ENCODE results near the gene ABTB2.

Gene ABTB2

DNA sequence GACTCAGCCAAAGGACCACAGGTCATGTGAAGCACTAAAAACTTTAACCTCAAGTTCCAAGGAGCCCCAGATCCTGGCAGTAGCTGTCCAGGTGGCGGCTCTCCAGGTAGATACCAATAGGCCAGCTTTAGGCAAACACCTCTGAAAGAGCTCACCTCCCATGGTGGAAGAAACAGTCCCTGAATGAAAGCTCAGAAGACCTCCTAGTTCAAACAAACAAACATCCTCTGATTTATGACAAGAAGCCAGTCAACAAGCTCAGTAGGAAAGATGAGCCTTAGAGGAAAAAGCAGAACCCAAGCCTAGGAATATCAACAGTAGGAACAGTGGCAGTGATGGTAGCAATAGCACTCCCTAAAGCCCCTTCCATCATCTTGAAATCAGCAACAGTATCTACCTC lies 17.2 kb downstream of the ABTB2 start:
- DNase-seq = no peak

- peak; percentile 1 for DNase-seq
These were observed 18.4 kb downstream of the ABTB2 start for GRCh38 chr11:34339149-34340064.

DNA sequence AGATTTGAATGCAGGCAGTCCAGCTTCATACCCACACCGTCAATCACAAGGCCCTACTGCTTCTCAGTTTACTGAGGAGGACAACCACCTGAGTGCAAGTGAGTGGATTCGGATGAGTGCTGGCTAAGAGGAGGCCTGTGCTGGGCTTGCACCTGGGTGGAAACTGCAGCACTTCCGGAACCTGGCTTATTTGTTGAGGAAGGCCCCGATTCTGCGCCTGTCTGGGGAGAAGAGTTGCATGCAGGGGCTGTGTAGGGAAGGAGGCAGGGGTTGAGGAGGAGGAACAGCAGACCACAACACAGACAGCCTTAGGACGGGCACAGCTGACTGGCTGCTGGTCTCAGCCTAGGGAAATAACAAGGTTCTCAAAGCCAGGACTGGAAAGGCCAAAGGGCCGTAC lies 20.8 kb downstream of the ABTB2 start:
- DNase-seq = no peak

GRCh38 chr11:34335801-34336200 lies 22.0 kb downstream of the ABTB2 start:
- no peak for DNase-seq

- DNase-seq = no peak
These were observed 22.5 kb downstream of the ABTB2 start for GRCh38 chr11:34335331-34335730.

- DNase-seq = no peak
These were observed 24.0 kb downstream of the ABTB2 start for GRCh38 chr11:34333787-34334186.

DNA sequence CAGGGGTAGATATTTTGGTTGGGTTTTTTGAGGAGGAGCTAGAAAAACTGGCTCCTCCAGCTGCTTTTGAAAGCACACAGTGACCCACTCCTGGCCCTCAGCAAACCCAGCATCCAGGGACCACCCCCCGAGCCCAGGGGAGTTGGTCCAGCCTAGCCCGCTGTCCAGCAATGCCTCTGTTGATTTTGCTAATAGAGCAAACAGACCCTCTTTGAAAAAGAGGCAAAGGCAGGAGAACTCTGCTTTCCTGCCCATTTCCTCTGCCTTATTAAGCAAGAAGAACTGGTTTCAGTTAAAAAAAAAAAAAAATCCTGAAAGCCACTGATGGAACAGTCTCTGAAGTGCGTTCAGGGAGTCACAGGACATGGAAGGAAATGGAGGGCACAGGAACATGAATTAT lies 25.3 kb downstream of the ABTB2 start:
- DNase-seq = no peak

DNA sequence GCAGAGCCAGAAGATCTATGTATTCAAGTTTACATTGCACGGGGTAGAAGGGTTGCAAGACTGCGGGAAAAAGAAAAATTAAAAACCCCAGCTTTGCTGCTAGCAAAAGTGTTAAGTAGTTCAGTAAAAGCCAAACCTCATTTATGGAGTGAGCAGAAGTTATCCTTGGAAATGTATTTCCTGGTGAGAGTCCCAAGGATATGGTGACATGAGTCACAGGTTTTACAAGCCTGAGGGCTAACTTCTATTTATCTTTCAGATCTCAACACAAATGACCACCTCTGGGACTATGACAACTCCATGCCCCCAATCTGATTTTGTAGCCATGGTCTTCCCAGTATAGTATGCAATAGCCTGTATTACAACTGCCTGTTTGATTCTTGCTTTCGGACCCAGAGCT lies 26.1 kb downstream of the ABTB2 start:
- no peak for DNase-seq

DNA sequence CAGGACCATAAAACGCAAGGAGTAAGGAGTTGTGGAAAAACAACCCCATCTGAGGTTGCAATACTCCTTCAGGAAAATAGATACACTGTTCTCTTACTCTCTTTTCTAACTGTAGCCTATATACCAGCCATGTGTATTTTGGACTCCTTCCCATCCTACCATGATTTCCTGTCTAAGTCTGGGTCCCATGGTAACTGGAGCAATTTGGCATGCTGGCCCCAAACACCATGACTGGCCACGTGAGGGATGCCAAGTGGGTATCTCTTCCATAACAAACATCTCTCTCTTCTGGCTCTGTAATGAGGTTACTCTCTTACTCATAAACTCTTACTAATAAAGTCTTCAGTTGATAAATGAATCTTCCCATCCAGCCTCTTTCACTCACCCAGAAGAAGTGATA lies 26.5 kb downstream of the ABTB2 start:
- no peak for DNase-seq

DNA sequence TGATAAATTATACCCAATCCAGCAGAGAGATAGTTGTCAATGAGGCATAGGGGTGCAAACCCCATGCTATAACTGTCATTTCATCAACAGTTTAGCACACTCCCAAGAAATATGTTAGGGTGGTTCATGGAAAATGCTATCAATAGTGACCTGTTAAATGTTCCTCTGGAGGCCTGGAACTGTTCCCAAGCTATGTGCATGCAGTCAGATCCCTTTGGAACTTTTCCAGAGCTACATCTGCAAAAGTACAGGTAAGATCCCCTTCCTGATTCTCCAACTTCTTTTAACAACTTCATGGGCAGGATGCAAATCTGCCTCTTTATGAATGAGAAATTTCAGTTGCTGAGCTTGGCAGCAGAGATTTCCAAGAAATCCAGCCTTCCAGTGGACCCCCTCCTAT lies 27.2 kb downstream of the ABTB2 start:
- no peak for DNase-seq

- DNase-seq = no peak
These were observed 27.9 kb downstream of the ABTB2 start for GRCh38 chr11:34329876-34330275.

GRCh38 chr11:34328632-34328910 lies 29.2 kb downstream of the ABTB2 start:
- DNase-seq = no peak

DNA sequence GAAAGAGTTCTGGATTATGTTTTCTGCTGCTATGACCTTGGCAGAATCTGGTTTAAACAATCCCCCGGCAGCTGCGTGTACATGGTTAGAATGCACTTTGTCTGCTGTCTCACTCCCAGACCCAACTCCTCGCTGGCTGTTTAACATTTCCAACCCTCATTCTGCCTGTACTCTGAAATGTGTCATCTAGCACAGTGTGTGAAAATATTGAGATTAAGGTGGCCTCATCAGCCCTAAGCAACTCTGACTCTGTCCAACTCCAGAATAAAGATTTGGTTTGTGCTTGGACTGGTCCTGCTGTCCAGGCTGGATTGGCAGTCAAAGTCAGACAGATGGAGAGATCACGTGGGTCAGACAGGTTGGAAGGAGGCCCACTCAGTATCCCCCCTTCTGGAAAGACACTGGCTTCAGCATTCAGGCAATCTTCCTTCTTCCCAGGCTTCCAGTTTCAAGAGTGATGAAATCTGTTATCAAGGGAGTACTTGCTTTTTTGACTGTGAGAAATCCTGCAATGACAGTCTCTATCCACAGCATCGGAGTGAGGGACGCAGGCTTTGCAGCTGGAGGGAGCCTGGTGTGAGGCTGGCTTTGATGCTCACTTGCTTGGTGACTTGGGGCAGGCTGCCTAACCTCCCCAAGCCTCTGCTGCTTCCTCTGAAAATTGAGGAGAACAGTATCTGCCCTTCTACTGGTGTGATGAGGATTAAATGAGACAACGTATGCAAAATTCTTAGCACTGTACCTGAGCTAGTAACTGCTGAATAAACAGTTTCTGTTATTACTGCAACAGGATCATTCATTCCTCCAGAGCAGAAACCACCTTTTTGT lies 29.8 kb downstream of the ABTB2 start:
- DNase-seq = no peak

DNA sequence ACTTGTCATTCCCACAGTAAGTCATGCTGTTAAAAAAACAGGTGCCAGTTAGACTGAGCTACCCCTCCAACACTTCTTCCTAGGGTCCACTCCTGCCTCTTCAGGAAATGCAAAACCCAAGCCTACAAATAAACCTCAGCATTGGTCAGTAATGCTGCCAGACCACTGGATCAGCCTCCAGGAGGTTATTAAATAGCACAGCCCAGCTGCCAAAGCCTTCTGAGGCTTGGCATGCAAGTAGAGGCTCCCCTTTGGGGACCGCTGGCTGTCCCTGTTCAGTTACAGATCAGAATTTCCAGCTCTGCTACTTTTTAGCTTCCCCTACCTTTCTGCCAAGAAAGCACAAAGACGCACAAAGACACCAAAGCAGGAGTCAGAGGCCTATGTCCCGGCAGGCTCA lies 33.3 kb downstream of the ABTB2 start:
- DNase-seq = no peak

- no peak for DNase-seq
These were observed 34.2 kb downstream of the ABTB2 start for GRCh38 chr11:34323601-34324000.

DNA sequence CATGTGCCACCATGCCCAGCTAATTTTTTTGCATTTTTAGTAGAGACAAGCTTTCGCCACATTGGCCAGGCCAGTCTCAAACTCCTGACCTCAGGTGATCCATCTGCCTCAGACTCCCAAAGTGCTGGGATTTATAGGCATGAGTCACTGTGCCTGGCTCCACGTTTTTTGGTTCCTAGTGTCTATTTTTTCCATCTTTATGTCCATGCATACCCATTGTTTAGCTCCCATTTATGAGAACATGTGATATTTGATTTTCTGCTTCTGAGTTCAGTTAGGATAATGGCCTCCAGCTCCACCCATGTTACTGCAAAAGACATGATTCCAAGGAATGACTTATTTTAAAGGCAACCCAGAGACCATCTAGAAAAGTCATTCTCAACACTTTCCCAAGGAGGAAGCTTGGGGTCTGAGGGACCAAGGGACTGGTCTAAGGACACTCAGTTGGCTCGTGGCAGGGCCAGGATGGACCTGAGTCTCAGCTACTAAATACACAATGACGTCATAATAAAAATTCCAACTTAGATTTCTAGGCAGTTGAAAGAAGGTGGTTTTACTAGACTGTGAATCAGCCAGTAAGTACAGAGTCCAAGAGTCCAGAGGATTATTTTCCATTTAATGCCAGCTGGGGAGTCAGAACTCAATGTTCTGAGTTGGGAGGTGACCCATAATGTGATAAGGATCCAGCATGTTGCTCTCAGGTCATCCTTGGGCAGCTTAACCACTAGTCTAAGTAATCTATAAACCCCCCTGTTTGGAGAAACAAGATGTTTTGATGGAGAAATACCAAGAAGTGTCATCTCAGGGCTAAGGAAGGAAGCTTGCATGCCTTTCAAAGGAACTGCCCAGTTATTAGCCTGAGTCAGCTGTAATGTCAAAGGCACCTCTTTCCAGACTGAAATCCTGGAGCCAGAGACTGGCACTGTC lies 39.4 kb downstream of the ABTB2 start:
- DNase-seq = no peak

DNA sequence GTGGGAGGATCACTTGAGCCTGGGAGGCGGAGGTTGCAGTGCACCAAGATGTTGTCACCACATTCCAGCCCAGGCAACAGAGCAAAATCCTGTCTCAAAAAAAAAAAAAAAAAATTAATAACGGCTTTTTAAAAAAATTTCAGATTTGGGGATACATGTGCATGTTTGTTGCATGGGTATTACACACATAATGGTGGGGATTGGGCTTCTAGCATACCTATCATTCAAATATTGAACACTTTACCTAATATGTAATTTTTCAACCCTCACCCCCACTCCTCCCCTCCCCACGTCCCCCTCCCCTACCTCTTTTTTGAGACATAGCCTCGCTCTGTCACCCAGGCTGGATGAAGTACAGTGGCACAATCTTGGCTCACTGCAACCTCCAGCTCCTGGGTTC lies 40.1 kb downstream of the ABTB2 start:
- DNase-seq = no peak

DNA sequence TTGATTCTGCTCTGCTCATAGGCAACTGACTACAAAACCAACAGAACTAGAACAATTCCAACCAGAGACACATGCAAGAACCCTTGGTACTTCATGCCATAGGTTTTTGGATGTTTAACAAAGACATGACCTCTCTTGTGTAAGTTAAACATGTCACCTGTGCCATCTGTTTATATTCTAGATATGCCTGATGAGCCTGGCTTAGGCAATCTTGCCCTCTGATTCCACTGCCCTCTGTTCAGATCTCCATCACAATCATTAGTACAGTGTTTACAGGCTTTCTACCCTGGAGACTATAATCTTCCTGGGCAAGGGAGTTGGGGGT lies 40.8 kb downstream of the ABTB2 start:
- no peak for DNase-seq

GRCh38 chr11:34316347-34317035 lies 41.3 kb downstream of the ABTB2 start:
- no peak for DNase-seq

GRCh38 chr11:34315394-34315793 lies 42.4 kb downstream of the ABTB2 start:
- no peak for DNase-seq

GRCh38 chr11:34314936-34315335 lies 42.9 kb downstream of the ABTB2 start:
- no peak for DNase-seq

DNA sequence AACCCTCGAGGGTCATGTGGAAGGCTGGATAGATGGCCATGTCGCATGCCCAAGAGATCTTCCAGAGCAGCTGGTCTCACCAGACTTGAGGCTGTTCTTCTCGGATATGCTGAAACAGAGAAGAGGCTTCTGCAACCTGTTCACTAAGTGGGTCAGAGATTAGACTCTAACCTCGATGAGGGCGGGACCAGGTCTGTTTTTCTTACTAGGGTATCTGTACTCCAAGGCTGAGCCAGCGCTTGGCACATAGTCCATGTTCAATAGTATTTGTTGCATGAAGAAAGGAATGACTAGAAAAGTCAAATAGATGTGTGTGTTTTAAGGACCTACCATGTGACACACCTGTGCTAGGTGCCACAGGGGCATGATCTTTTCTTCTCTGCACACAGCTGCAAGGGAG lies 43.6 kb downstream of the ABTB2 start:
- DNase-seq = no peak

GRCh38 chr11:34313099-34313517 lies 44.7 kb downstream of the ABTB2 start:
- no peak for DNase-seq
